ENCODE results near the gene PCDHGA10. TPM values are rescaled to one million over a fixed set of nuclear protein-coding genes. Genes with fewer than 3 reads are reported as not detected.
"Not testable (repeated sequence)": the region's sequence is repeated elsewhere in the genome, so short reads cannot be mapped to it uniquely, and the experiment has no call there.

PCDHGA10 gene
- total RNA-seq, 6 experiments from 2014 or later = 1.5 to 4.6 (median 2.8) TPM

GRCh38 chr5:141382469-141383294 lies 30.1 kb upstream of the PCDHGA10 start, which contains the start of gene PCDHGA7:
TSS of gene PCDHGA7 (plus strand) at chr5:141382742. CDS start at chr5:141382900, 158 bp downstream.
- Histone ChIP-seq H3K27me3 (no peaks in the 10 kb centered on the region), H3K4me3 (peak within 1 kb of the TSS in 2 of 3 donors; percentile 3 to 14), H3K9me3 (peaks cover 0 to 4% (median 0%) of the 10 kb centered on the region in 4 donors), H3K27ac (no peak within 1 kb of the TSS), H3K36me3 (no peaks in the 10 kb centered on the region), H3K4me1 (no peaks in the 10 kb centered on the region)
- 15% methylated on average over 21 of the region's 37 CpGs for WGBS (ENCODE audit: insufficient coverage, low coverage, low lambda C conversion rate, missing lambda C conversion rate)
- intact Hi-C loops (cut with DNase I) = no loop called here
- ATAC-seq (peak in 1 of 4 donors; percentile 53), DNase-seq (no peak)
- peak in 3 of 4 donors; percentile 5 to 15 (median 9) for TF ChIP-seq CTCF (IDR thresholded peaks at IDR 0.05)
- no peak for TF ChIP-seq POLR2A (IDR thresholded peaks at IDR 0.05)

GRCh38 chr5:141383345-141383744 lies 29.4 kb upstream of the PCDHGA10 start:
- 28% methylated on average over 20 of the region's 21 CpGs for WGBS (ENCODE audit: insufficient coverage, low coverage, low lambda C conversion rate, missing lambda C conversion rate)
- H3K4me3 ChIP-seq = no peak overlapping the region
- H3K4me1 ChIP-seq = no peaks in the 10 kb centered on the region
- no peak for TF ChIP-seq POLR2A (IDR thresholded peaks at IDR 0.05)
- TF ChIP-seq CTCF (IDR thresholded peaks at IDR 0.05) = no peak
- DNase-seq = no peak
- no peak overlapping the region for H3K27ac ChIP-seq
- H3K9me3 ChIP-seq = peaks cover 0 to 4% (median under 1%) of the 10 kb centered on the region in 4 donors
- no peaks in the 10 kb centered on the region for H3K36me3 ChIP-seq
- H3K27me3 ChIP-seq = no peaks in the 10 kb centered on the region
- intact Hi-C loops (cut with DNase I) = no loop called here
- no peak for ATAC-seq

GRCh38 chr5:141384471-141385267 lies 28.1 kb upstream of the PCDHGA10 start:
- no peaks in the 10 kb centered on the region for H3K4me1 ChIP-seq
- H3K4me3 ChIP-seq = no peak overlapping the region
- no peaks in the 10 kb centered on the region for H3K27me3 ChIP-seq
- ATAC-seq = no peak
- peaks cover 0 to 14% (median 2%) of the 10 kb centered on the region in 4 donors for H3K9me3 ChIP-seq
- intact Hi-C loops (cut with DNase I) = no loop called here
- no peaks in the 10 kb centered on the region for H3K36me3 ChIP-seq
- TF ChIP-seq CTCF (IDR thresholded peaks at IDR 0.05) = no peak
- no peak for TF ChIP-seq POLR2A (IDR thresholded peaks at IDR 0.05)
- no peak overlapping the region for H3K27ac ChIP-seq
- 10% methylated on average over 4 of the region's 43 CpGs for WGBS (ENCODE audit: insufficient coverage, low coverage, low lambda C conversion rate, missing lambda C conversion rate)
- no peak for DNase-seq

- peaks cover 0 to 14% (median 5%) of the 10 kb centered on the region in 4 donors for H3K9me3 ChIP-seq
- H3K36me3 ChIP-seq; H3K27ac ChIP-seq; H3K4me1 ChIP-seq; H3K27me3 ChIP-seq; intact Hi-C loops (cut with DNase I); DNase-seq: not testable (repeated sequence)
- peak within 1 kb of the TSS; percentile 17 to 27 (median 24) for H3K4me3 ChIP-seq
- whole genome bisulfite sequencing (ENCODE audit: insufficient coverage, low coverage, low lambda C conversion rate, missing lambda C conversion rate) = 9% methylated on average over 17 of the region's 40 CpGs
- peak; percentile 30 to 48 (median 45) for TF ChIP-seq CTCF (IDR thresholded peaks at IDR 0.05)
- ATAC-seq = peak; percentile 92 to 97 (median 96)
These were observed 25.1 kb upstream of the PCDHGA10 start, which contains the start of gene PCDHGB4 for GRCh38 chr5:141387557-141388311. TSS of gene PCDHGB4 (plus strand) at chr5:141387698. CDS start at chr5:141387885, 187 bp downstream.
